Panc1 (cell line): ENCODE results near the gene RIN1. TPM values are rescaled to one million over a fixed set of nuclear protein-coding genes. Genes with fewer than 3 reads are reported as not detected.
A peak's percentile ranks its signal among the peaks of the same experiment; 100 is the strongest.

Experiments
- ATAC-seq: fragments of 200-7000 bp; cut with Tn5 transposase; 2 replicates; pipeline ENCODE4 v1.9.1; 2020; ENCODE audit warnings: mild to moderate bottlenecking, moderate library complexity
- BruUV-seq: library from RNA; stranded (reverse); fragments of 400-500 nt; replicated peaks from 2 replicates; lab custom pipeline; 2021; lab: Mats Ljungman, UMichigan
- CTCF ChIA-PET: fragments of 300-600 bp; sonication (Branson Sonifier 250); formaldehyde crosslinking; loops from one replicate; lab custom pipeline; 2022; ENCODE audit warnings: antibody characterized with exemption; lab: Charles Lee
- POLR2A ChIA-PET: fragments of 300-600 bp; sonication (Branson Sonifier 250); formaldehyde crosslinking; loops from one replicate; lab custom pipeline; 2022; ENCODE audit warnings: antibody characterized with exemption; lab: Charles Lee
- DNase-seq: peaks from one replicate; pipeline ENCODE4 v3.0.0-alpha.2; 2010; ENCODE audit warnings: low read depth, low spot score
- H3K27ac ChIP-seq: 2 replicates; pipeline ENCODE4 v1.5.1; 2011; ENCODE audit warnings: mild to moderate bottlenecking, low read length, inconsistent platforms
- H3K27me3 ChIP-seq: fragments of 200-500 bp; sonication (Bioruptor generic); 2 replicates; pipeline ENCODE4 v1.6.0; 2014; ENCODE audit warnings: low read length, inconsistent platforms; ENCODE audit not compliant: control insufficient read depth, insufficient read depth
- H3K36me3 ChIP-seq: fragments of 200-500 bp; sonication (Bioruptor generic); 2 replicates; pipeline ENCODE4 v1.5.1; 2014; ENCODE audit warnings: inconsistent platforms, mild to moderate bottlenecking, low read length, moderate library complexity; ENCODE audit not compliant: control insufficient read depth, insufficient read depth
- H3K4me1 ChIP-seq: 2 replicates; pipeline ENCODE4 v1.5.1; 2011; ENCODE audit warnings: inconsistent platforms, mild to moderate bottlenecking, low read length, moderate library complexity; ENCODE audit not compliant: control insufficient read depth, insufficient read depth
- H3K4me3 ChIP-seq, 2 experiments: 2 replicates each; pipeline ENCODE4 v1.5.1; 2011 to 2012; ENCODE audit warnings: low read depth in 2 of 2, low read length in 2 of 2, mild to moderate bottlenecking in 2 of 2, inconsistent platforms in 1 of 2, moderate library complexity in 1 of 2
- H3K9me3 ChIP-seq: fragments of 200-500 bp; sonication (Bioruptor generic); 2 replicates; pipeline ENCODE4 v1.5.1; 2014; ENCODE audit warnings: low read depth, mild to moderate bottlenecking, inconsistent platforms, low read length, moderate library complexity; ENCODE audit not compliant: control insufficient read depth, insufficient read depth
- CTCF ChIP-seq: fragments of 450-650 bp; IDR thresholded peaks from 2 replicates; pipeline ENCODE4 v1.5.1; 2017; ENCODE audit warnings: mild to moderate bottlenecking
- POLR2AphosphoS5 ChIP-seq: IDR thresholded peaks from 2 replicates; pipeline ENCODE4 v1.6.1; 2012; ENCODE audit warnings: mild to moderate bottlenecking, low read depth, low read length, moderate library complexity
- REST ChIP-seq, 2 experiments: IDR thresholded peaks; 2 replicates each; pipeline ENCODE4 v1.6.1; 2011 to 2012; ENCODE audit warnings: low read depth in 2 of 2, control low read depth in 1 of 2, low read length in 1 of 2, mild to moderate bottlenecking in 1 of 2, moderate library complexity in 1 of 2; ENCODE audit not compliant: insufficient read depth in 1 of 2
- SIN3A ChIP-seq: IDR thresholded peaks from 2 replicates; pipeline ENCODE4 v1.6.1; 2012; ENCODE audit warnings: low read depth, mild to moderate bottlenecking, low read length, moderate library complexity, borderline replicate concordance; ENCODE audit not compliant: insufficient read depth
- TCF7L2 ChIP-seq: IDR thresholded peaks from 2 replicates; pipeline ENCODE4 v1.6.1; 2011; ENCODE audit warnings: mild to moderate bottlenecking, low read depth, low read length, inconsistent platforms
- in situ Hi-C: cut with HindIII; loops from 2 replicates; pipeline ENCODE4 v1.10.0; 2016; ENCODE audit warnings: low sequenced_read_pairs, low pct_unique_long_range_greater_than_20kb
- intact Hi-C: fragments of 100-400 bp; cut with micrococcal nuclease; formaldehyde crosslinking; loops from one replicate; pipeline ENCODE4 v1.10.0; 2022; ENCODE audit not compliant: unreplicated experiment
- total RNA-seq: library from RNA; stranded (reverse); gene quantifications from one replicate; pipeline ENCODE4 v1.2.1, GENCODE V29; 2021; ENCODE audit not compliant: unreplicated experiment

The RIN1 gene
- total RNA-seq, 1 experiment from 2014 or later, result 21.7 TPM

- CTCF ChIA-PET, result interaction anchor here (1.0 to 1.8 kb wide), 2 partner anchors 35 to 36 kb away, joined by 4 to 5 read pairs; no protein-coding TSS in a partner anchor
- POLR2A ChIA-PET, result no interaction called here
These were observed 11.4 kb upstream of the RIN1 start, which contains the start of gene B4GAT1 for GRCh38 chr11:66347425-66348276. B4GAT1 (minus strand) TSS chr11:66347629; CDS start chr11:66347545, 84 bp downstream.

More at GRCh38 chr11:66347425-66348276, 11.4 kb upstream of the RIN1 start, which contains the start of gene B4GAT1:
- H3K36me3 ChIP-seq, result peaks cover 3% of the 10 kb centered on the region; the same call in 1 of the 2 replicates
- H3K9me3 ChIP-seq, result no peaks in the 10 kb centered on the region
- in situ Hi-C loops, result no loop called here
- peak within 1 kb of the TSS; percentile 79 for H3K27ac ChIP-seq
- TF ChIP-seq SIN3A (peak; percentile 50; the same call in 1 of the 2 replicates), TCF7L2 (0 out of 2 replicates have a peak, but pooled peaks have one; percentile 22), CTCF (no peak), POLR2AphosphoS5 (peak; percentile 68; the same call in 1 of the 2 replicates), REST (IDR thresholded peaks at IDR 0.05; ENCODE audit: insufficient read depth in 1 of 2, low read depth in 2 of 2, low read length in 1 of 2) (peak in 1 of 2 experiments; percentile 52; a peak in 1 of 4 replicates)
- intact Hi-C loops, result no loop called here
- peaks cover 24% of the 10 kb centered on the region for H3K4me1 ChIP-seq
- peak within 1 kb of the TSS; percentile 71 to 91 for H3K4me3 ChIP-seq
- DNase-seq (peak; percentile 99), ATAC-seq (peak; percentile 77)
- BruUV-seq, result no TSS peak
- no peaks in the 10 kb centered on the region for H3K27me3 ChIP-seq
